Tibial nerve (tissue), 4 donors: ENCODE results near the gene GOLPH3L.

Experiments used
- CTCF ChIP-seq, 5 experiments: fragments of 200-600 bp in 3 of 5; fragments of 450-650 bp in 2 of 5; sonication (generic) in 3 of 5; IDR thresholded peaks; one replicate each; pipeline ENCODE4 v1.5.1; 2016 to 2019; ENCODE audit warnings: antibody characterized with exemption in 5 of 5, mild to moderate bottlenecking in 3 of 5, moderate library complexity in 2 of 5
- EP300 ChIP-seq, 2 donors: sonication (generic); formaldehyde crosslinking; IDR thresholded peaks; one replicate each; pipeline ENCODE4 v1.6.1; 2017; ENCODE audit warnings: antibody characterized with exemption in 2 of 2, mild to moderate bottlenecking in 1 of 2

GRCh38 chr1:150663321-150663720 is 33.6 kb downstream of the GOLPH3L start:
- TF ChIP-seq CTCF (IDR thresholded peaks at IDR 0.05) (no peak), EP300 (IDR thresholded peaks at IDR 0.05) (no peak)
